ENCODE data around the gene NDUFA12. TPM values are rescaled to one million over a fixed set of nuclear protein-coding genes. Genes with fewer than 3 reads are reported as not detected.
"Not testable (repeated sequence)": the region's sequence is repeated elsewhere in the genome, so short reads cannot be mapped to it uniquely, and the experiment has no call there.

NDUFA12 gene
- 78.9 and 104 TPM in 2 replicates for total RNA-seq

GRCh38 chr12:95003213-95003920, at the start of gene NDUFA12:
TSS of gene NDUFA12 (minus strand) at chr12:95003697. CDS start at chr12:95003680, 17 bp downstream.
- peak; percentile 98 to 99 for DNase-seq (ENCODE audit: low read depth in 2 of 2)

GRCh38 chr12:95051241-95051640, 47.7 kb upstream of the NDUFA12 start:
- no peak for DNase-seq (ENCODE audit: low read depth in 2 of 2)

DNA sequence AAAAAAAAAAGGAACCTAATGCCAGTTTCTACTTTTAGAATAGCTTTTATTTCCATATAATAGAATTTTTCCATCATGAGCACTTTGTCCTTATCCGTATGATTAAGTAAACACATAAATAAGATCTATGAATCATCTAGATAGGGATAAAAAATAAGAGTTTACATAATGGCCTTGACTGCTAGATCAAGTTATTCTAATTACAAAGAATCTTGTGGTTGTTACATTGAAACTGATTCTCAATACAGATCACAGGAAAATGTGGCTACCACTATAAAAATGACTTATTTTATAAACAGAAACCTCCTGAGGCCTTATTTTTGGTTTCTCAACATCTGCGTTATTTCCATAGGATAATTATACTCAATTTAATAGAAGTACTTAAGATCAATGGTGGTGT, 34.4 kb upstream of the NDUFA12 start:
- no peak for DNase-seq (ENCODE audit: low read depth in 2 of 2)

GRCh38 chr12:95034750-95035149, 31.3 kb upstream of the NDUFA12 start:
- DNase-seq (ENCODE audit: low read depth in 2 of 2), result no peak

DNA sequence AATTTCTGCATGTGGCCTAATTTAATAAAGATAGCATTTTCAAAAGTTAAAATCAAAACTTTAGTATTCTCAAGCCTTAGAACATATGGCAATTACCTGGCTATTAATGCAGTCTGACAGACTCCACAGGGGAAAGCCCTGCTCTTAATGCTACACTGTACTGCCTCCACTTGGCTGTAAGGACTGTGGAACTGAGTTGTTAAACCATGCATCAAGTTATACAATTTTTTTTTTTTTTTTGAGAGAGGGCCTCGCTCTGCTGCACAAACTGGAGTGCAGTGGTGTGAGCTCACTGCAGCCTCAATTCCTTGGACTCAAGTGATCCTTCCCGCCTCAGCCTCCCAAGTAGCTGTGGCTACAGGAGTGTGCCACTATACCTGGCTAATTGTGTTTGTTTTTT, 19.0 kb upstream of the NDUFA12 start:
- no peak for DNase-seq (ENCODE audit: low read depth in 2 of 2)

DNA sequence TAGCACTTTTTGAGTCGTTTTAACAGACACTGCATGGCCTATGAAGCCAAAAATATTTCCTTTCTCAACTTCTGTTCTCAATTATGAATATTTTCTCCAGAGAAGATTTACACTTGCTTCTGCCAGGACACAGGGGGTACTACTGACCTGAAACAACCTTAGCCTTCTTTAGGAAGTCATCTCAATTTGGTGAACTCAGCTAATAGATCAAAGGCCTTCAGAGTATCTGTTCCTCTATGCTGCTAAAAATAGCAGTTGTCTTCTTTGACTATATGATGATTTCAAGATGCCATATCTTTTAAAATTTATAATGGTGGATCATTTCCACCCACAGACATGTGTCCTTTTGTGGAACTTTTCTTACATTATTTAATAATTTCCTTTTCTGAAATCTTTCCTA, 14.0 kb upstream of the NDUFA12 start:
- no peak for DNase-seq (ENCODE audit: low read depth in 2 of 2)

- DNase-seq (ENCODE audit: low read depth in 2 of 2), result no peak
These were observed 12.6 kb upstream of the NDUFA12 start for GRCh38 chr12:95016120-95016519.

DNA sequence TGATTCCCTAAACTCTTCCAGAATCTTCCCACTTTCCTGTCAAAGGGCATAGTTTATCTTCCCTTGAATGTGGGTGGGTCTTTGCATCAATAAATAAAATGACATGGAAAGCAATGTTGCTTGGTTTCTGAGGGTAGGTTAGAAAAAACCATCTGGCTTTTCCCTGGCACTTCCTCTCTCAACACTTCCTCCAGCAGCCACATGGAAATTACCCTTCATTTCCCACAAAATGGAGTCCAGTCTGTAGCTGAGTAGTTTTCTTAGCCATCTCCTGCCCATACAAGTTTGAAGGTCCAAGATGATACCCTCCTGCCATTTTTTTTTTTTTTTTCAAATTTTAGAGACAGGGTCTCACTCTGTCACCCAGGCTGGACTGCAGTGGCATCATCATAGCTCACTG, 11.1 kb upstream of the NDUFA12 start:
- DNase-seq (ENCODE audit: low read depth in 2 of 2), result no peak

DNA sequence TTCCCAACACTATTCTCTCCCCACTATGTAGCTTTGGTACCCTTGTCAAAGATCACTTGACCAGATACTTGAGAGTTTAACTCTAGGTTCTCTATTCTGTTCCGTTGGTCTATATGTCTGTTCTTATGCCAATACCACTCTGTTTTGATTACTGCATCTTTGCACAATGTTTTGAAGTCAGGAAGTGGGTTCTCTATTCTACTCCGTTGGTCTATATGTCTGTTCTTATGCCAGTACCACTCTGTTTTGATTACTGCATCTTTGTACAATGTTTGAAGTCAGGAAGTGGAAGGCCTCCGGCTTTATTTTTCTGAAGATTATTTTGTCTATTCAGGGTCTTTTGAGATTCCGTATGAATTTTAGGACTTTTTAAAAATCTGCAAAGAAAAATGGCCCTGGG, 2.7 kb upstream of the NDUFA12 start:
- DNase-seq (ENCODE audit: low read depth in 2 of 2), result no peak

DNA sequence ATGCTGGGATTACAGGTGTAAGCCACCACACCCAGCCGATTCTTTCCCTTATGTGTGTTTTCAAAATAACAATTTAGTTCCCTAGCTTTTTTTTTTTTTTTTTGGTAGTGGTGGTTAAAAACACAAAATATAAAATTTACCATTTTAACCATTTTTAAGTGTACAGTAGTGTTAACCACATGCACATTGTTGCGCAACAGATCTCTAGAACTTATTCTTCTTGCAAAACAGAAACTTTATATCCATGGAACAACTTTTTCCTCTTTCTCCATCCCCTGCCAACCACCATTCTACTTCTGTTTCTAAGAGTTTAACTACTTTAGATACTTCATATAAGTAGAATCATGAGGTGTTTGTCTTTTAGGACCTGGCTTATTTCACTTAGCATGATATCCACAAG, 1.1 kb upstream of the NDUFA12 start:
- peak in 1 of 2 donors; percentile 5 for DNase-seq (ENCODE audit: low read depth in 2 of 2)

DNA sequence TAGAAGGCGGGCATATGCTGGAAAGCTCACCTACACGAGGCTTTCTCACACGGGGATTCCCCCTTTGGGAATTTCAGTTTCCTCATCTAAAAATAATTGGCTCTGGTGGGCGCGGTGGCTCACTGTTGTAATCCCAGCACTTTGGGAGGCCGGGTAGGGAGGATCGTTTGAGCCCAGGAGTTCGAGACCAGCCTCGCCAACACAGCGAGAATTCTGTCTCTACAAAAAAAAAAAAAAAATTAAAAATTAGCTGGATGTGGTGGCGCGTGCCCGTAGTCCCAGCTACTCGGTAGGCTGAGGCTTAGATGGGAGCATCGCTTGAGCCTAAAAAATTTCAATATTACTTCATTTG, 400 bp upstream of the NDUFA12 start:
- no peak for DNase-seq (ENCODE audit: low read depth in 2 of 2)

DNA sequence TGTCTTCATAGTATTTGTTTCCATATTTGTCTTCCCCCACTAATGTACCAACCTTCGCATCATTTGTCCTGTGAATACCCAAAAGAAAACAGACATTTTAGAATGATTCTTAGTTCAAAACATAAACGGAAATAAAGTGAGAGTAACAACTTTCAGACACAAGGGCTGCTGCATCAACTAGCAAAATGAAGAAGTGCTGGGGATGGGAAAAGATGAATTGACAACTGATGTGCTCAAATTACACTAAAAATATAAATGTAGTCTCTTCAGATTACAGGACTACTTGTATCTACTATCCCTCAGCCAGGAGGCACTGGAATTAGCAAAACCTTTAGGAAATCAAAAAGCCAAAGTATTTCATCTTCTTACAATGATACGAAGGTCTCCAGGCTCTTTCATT, 743 bp downstream of the NDUFA12 start:
- DNase-seq (ENCODE audit: low read depth in 2 of 2), result no peak

DNA sequence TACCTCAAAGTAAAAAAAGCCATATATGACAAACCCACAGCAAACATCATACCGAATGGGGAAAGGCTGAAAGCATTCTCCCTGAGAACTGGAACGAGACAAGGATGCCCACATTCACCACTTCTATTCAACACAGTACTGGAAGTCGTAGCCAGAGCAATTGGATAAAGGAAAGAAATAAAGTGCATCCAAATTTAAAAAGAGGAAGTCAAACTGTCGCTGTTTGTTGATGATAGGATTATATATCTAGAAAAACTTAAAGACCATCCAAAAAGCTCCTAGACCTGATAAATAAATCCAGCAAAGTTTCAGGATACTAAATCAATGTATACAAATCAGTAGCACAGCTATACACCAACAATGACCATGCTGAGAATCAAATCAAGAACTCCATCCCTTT, 5.2 kb downstream of the NDUFA12 start:
- no peak for DNase-seq (ENCODE audit: low read depth in 2 of 2)

DNA sequence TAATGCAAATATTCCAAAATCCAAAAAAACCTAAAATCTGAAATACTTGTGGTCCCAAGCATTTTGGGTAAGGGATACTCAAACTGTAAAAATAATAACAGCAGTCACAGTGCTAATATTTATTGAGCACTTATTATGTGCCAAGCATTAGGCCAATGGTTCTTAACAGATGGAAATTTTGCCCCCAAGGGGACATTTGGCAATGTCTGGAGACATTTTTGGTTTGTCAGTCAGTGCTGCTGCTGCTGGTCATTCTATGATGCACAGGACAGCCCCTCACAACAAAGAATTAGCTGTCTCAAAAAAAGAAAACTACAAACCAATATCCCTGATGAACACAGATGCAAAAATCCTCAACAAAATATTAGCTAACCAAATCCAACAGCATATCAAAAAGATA, 5.8 kb downstream of the NDUFA12 start:
- DNase-seq (ENCODE audit: low read depth in 2 of 2), result no peak

- DNase-seq (ENCODE audit: low read depth in 2 of 2), result no peak
These were observed 6.4 kb downstream of the NDUFA12 start for GRCh38 chr12:94997061-94997460.

- peak in 1 of 2 donors; percentile 59 for DNase-seq (ENCODE audit: low read depth in 2 of 2)
These were observed 9.2 kb downstream of the NDUFA12 start for GRCh38 chr12:94994312-94994711.

- not testable (repeated sequence) for DNase-seq (ENCODE audit: low read depth in 2 of 2)
These were observed 9.6 kb downstream of the NDUFA12 start for GRCh38 chr12:94993855-94994254.

DNA sequence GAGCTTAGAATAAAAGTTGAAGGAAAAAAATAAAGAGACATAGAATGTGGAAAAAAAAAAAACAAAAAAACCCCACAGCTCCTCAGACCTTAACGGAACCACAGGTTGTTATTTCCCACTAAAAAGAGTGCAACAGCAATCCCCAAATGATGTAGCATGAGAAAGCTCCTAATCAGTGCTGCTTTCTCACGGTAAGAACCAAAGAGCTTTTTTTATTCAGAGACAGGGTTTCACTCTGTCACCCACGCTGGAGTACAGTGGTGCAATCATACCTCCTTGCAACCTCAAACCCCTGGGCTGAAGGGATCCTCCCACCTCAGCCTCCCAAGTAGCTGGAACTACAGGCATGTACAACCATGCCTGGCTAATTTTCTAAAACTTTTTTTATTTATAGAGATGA, 13.3 kb downstream of the NDUFA12 start:
- DNase-seq (ENCODE audit: low read depth in 2 of 2), result no peak

DNA sequence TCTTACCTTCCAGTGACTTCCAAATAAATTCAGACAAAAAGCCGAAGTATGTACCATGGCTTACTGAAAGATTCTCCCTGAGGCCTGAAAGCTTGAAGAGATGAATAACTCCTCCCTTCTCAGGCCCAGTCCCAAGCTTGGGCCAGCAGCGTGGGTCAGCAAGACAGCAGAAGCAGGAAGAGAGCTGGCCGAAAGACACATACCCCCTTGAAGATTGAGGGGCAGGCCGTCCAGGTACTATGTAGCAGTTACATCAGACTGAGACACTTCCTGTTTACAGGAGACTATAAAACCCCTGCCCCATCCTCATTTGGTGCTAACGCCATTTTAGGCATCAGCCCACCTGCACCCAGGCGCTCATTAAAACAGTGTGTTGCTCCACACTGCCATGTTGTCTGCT, 15.0 kb downstream of the NDUFA12 start:
- DNase-seq (ENCODE audit: low read depth in 2 of 2), result peak in 1 of 2 donors; percentile 29

DNA sequence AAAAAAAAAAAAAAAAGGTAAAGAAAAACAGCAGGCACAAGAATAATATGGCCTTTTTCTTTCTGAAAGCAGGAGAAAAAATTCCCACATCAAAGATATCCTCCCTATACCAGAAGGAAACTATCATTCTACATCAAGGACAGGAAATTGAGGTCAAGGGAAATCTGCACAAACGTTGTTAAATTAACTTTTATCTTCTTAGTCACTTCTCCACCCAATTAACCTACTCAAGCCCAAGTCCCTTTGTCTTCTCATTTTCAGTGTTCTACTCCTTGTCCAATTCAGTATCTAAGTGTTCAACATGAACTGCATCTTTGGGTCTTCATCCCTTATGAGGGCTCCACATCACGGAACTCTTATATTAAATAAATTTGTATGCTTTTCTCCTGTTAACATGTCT, 15.7 kb downstream of the NDUFA12 start:
- peak in 1 of 2 donors; percentile 40 for DNase-seq (ENCODE audit: low read depth in 2 of 2)

DNA sequence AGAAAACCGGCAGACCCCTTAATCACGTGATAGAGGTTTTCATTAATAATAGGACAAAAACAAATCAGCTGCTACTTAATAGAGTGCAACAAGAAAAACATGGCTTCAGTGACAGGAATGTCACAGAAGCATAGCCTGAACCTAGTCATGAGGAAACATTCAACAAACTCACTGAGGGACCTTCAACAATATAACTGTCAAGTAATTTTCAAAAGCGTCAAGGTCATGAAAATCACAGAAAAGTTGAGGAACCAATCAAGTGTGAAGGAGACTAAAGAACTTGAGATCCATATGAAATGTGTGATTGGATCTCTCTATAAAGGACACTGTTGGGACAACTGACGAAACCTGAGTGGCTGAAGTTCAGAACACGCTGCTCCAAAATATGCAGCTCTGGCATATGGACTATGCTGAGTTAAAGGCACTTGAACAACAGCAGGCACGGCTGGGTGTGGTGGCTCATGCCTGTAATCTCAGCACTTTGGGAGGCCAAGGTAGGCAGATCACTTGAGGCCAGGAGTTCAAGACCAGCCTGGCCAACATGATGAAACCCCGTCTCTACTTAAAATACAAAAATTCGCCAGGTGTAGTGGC, 16.3 kb downstream of the NDUFA12 start:
- no peak for DNase-seq (ENCODE audit: low read depth in 2 of 2)

DNA sequence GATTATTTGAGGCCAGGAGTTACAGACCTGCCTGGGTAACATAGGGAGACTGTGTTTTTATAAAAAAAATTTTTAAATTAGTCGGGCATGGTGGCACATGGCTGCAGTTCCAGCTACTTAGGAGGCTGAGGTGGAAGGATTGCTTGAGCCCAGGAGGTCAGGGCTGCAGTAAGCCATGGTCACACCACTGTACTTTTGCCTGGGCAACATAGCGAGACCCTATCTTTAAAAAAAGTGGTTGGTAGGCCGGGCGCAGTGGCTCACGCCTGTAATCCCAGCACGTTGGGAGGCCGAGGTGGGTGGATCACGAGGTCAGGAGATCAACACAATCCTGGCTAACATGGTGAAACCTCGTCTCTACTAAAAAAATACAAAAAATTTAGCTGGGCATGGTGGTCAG, 18.4 kb downstream of the NDUFA12 start:
- DNase-seq (ENCODE audit: low read depth in 2 of 2), result not testable (repeated sequence)

DNA sequence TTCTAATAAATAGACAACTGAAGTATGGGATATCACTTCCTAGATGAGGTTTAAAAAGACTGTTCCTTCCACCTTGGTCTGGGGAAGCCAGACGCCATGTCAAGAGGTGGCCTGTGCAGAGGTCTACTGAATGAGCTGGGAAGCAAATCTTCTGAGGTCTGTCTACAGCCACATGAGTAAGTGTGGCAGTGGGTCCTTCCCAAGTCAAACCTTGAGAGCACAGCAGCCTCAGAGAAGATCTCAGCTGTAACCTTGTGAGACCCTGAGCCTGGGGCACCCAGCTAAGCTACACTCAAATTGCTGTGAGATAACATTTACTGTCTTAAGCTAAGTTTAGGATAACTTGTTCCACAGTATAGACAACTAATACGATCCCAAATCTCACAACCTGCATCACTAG, 20.2 kb downstream of the NDUFA12 start:
- no peak for DNase-seq (ENCODE audit: low read depth in 2 of 2)

GRCh38 chr12:94982456-94982855, 21.0 kb downstream of the NDUFA12 start:
- no peak for DNase-seq (ENCODE audit: low read depth in 2 of 2)

Data from lung microvascular endothelial cell (primary cell).